Endothelial cell of umbilical vein (primary cell): Measurements from ENCODE around the gene ADNP. TPM values are rescaled to one million over a fixed set of nuclear protein-coding genes. Genes with fewer than 3 reads are reported as not detected.

Source experiments
- BruUV-seq: library from RNA; stranded (reverse); fragments of 400-500 nt; replicated peaks from 2 replicates; lab custom pipeline; 2021; lab: Mats Ljungman, UMichigan
- CTCF ChIA-PET: fragments of 300-600, 350-600 bp; sonication (Branson Sonifier 250); formaldehyde crosslinking; loops from one replicate; lab custom pipeline; 2021; ENCODE audit warnings: antibody characterized with exemption, inconsistent platforms; lab: Charles Lee
- POLR2A ChIA-PET: fragments of 300-600, 350-600 bp; sonication (Branson Sonifier 250); formaldehyde crosslinking; loops from one replicate; lab custom pipeline; 2021; ENCODE audit warnings: antibody characterized with exemption, inconsistent platforms; lab: Charles Lee
- DNase-seq: peaks from one replicate; pipeline ENCODE4 v3.0.0-alpha.2; 2011; ENCODE audit warnings: low read depth, low spot score
- FAIRE-seq: peaks from 2 replicates; lab custom pipeline; 2011; peaks lifted over from hg19 to GRCh38; lab: Jason Lieb, UNC
- H2AFZ ChIP-seq: 2 replicates; pipeline ENCODE4 v1.6.0; 2012; ENCODE audit warnings: low read depth, low read length, control low read depth, inconsistent platforms
- H3K27ac ChIP-seq: 2 replicates; pipeline ENCODE4 v1.5.1; 2011; ENCODE audit warnings: low read depth, mild to moderate bottlenecking, control low read depth, low read length, moderate library complexity; ENCODE audit not compliant: insufficient read depth
- H3K27me3 ChIP-seq, 2 experiments: 2 replicates each; pipeline versions ENCODE4 v1.6.0 to v1.6.1; 2011; ENCODE audit warnings: low read length in 2 of 2, mixed read lengths in 1 of 2; ENCODE audit not compliant: control insufficient read depth in 2 of 2, insufficient read depth in 2 of 2
- H3K36me3 ChIP-seq, 2 experiments: 2 replicates in 1 of 2; 3 replicates in 1 of 2; pipeline ENCODE4 v1.5.1; 2011; ENCODE audit warnings: low read length in 2 of 2, mild to moderate bottlenecking in 1 of 2, moderate library complexity in 1 of 2; ENCODE audit not compliant: control insufficient read depth in 2 of 2, insufficient read depth in 2 of 2; ENCODE audit errors: extremely low read depth in 1 of 2
- H3K4me1 ChIP-seq: 3 replicates; pipeline ENCODE4 v1.5.1; 2011; ENCODE audit warnings: mild to moderate bottlenecking, low read length; ENCODE audit not compliant: control insufficient read depth, insufficient read depth; ENCODE audit errors: extremely low read depth
- H3K4me2 ChIP-seq: 2 replicates; pipeline ENCODE4 v1.6.1; 2011; ENCODE audit warnings: low read length, control low read depth, mixed read lengths; ENCODE audit not compliant: insufficient read depth
- H3K4me3 ChIP-seq, 3 experiments: fragments of 200-600 bp in 1 of 3; sonication (generic), shearing (Covaris generic) in 1 of 3; replicated peaks in 1 of 3; 2 replicates each; pipeline ENCODE4 v1.5.1; 2011 to 2016; ENCODE audit warnings: control low read depth in 3 of 3, low read length in 3 of 3, mild to moderate bottlenecking in 2 of 3, inconsistent platforms in 1 of 3, low read depth in 1 of 3, moderate library complexity in 1 of 3; ENCODE audit not compliant: insufficient read depth in 1 of 3
- H3K79me2 ChIP-seq: 2 replicates; pipeline ENCODE4 v1.6.0; 2012; ENCODE audit warnings: low read length, inconsistent platforms; ENCODE audit not compliant: control insufficient read depth, insufficient read depth
- H3K9ac ChIP-seq: replicated peaks from 2 replicates; pipeline ENCODE3; 2011; ENCODE audit warnings: low read length, control low read depth; ENCODE audit not compliant: insufficient read depth; ENCODE audit errors: extremely low read depth
- H3K9me1 ChIP-seq: replicated peaks from 3 replicates; pipeline ENCODE4 v1.6.0; 2011; ENCODE audit warnings: mild to moderate bottlenecking, low read length; ENCODE audit not compliant: control insufficient read depth, insufficient read depth; ENCODE audit errors: extremely low read depth
- H3K9me3 ChIP-seq: replicated peaks from 2 replicates; pipeline ENCODE4 v1.5.1; 2012; ENCODE audit warnings: low read length, inconsistent platforms; ENCODE audit not compliant: control insufficient read depth, insufficient read depth
- H4K20me1 ChIP-seq: replicated peaks from 2 replicates; pipeline ENCODE3; 2011; ENCODE audit warnings: mild to moderate bottlenecking, low read length; ENCODE audit not compliant: control insufficient read depth, insufficient read depth; ENCODE audit errors: extremely low read depth
- CTCF ChIP-seq, 2 donors: IDR thresholded peaks; 1 replicate in 1 of 2; 2 replicates in 1 of 2; pipeline ENCODE4 v1.5.1; 2011; ENCODE audit warnings: low read length in 2 of 2, mild to moderate bottlenecking in 2 of 2, moderate library complexity in 2 of 2, control low read depth in 1 of 2, inconsistent platforms in 1 of 2, low read depth in 1 of 2; ENCODE audit not compliant: insufficient read depth in 1 of 2; ENCODE audit errors: extremely low read depth in 1 of 2
- EZH2 ChIP-seq: IDR thresholded peaks from 2 replicates; pipeline ENCODE4 v1.6.1; 2012; ENCODE audit warnings: borderline replicate concordance, low read depth, mild to moderate bottlenecking, moderate library complexity, low read length, inconsistent platforms; ENCODE audit not compliant: severe bottlenecking
- FOS ChIP-seq: IDR thresholded peaks from 2 replicates; pipeline ENCODE4 v1.6.1; 2011; ENCODE audit warnings: mild to moderate bottlenecking, low read length, moderate library complexity, borderline replicate concordance; ENCODE audit not compliant: insufficient read depth
- GATA2 ChIP-seq: IDR thresholded peaks from 2 replicates; pipeline ENCODE4 v1.7.0; 2011; ENCODE audit warnings: low read depth, mild to moderate bottlenecking, moderate library complexity, mixed read lengths, low read length; ENCODE audit not compliant: insufficient read length, insufficient read depth
- JUN ChIP-seq: IDR thresholded peaks from 2 replicates; pipeline ENCODE4 v1.6.1; 2011; ENCODE audit warnings: borderline replicate concordance, low read depth; ENCODE audit not compliant: insufficient read length, insufficient read depth
- MAX ChIP-seq: IDR thresholded peaks from 2 replicates; pipeline ENCODE4 v1.6.1; 2011; ENCODE audit not compliant: insufficient read depth, insufficient read length
- MYC ChIP-seq: IDR thresholded peaks from one replicate; pipeline ENCODE4 v1.6.1; 2011; ENCODE audit warnings: mild to moderate bottlenecking, low read depth, low read length
- POLR2A ChIP-seq: IDR thresholded peaks from 2 replicates; pipeline ENCODE4 v1.6.1; 2012; ENCODE audit warnings: low read depth, mild to moderate bottlenecking, control low read depth, low read length
- POLR2AphosphoS5 ChIP-seq: IDR thresholded peaks from 2 replicates; pipeline ENCODE4 v1.6.1; 2012; ENCODE audit warnings: low read depth, mild to moderate bottlenecking, control low read depth, low read length, moderate library complexity; ENCODE audit not compliant: insufficient read depth
- dilution Hi-C: fragments of 300-500 bp; cut with MboI; formaldehyde crosslinking; loops from one replicate; pipeline ENCODE4 v1.15.0; 2019; ENCODE audit warnings: low sequenced_read_pairs; ENCODE audit not compliant: extremely low pct_ligation_motif_present
- intact Hi-C: fragments of 100-400 bp; cut with micrococcal nuclease; formaldehyde crosslinking; loops from one replicate; pipeline ENCODE4 v1.10.0; 2022
- polyA plus RNA-seq, 4 experiments: library from polyadenylated mRNA; depleted of rRNA in 3 of 4; stranded (reverse) in 3 of 4; unstranded in 1 of 4; fragments of >200 nt; gene quantifications; 2 replicates each; pipeline versions ENCODE4 v1.2.1 to v1.2.3, GENCODE V29; 2011 to 2012; ENCODE audit warnings: missing spikeins in 1 of 4
- total RNA-seq: library from RNA; stranded (reverse); gene quantifications from 2 replicates; pipeline ENCODE4 v1.2.3, GENCODE V29; 2021

The ADNP gene
- total and polyA plus RNA-seq, 2 donors (not counting 3 experiments of a cell fraction or from before 2014, with no cell fraction given): 17.8 to 66.0 TPM

GRCh38 chr20:50930976-50931305, 296 bp downstream of the ADNP start:
- Histone ChIP-seq H3K79me2 (peaks cover 51% of the 10 kb centered on the region), H3K9me1 (no peaks in the 10 kb centered on the region), H3K4me1 (peaks cover 21% of the 10 kb centered on the region), H3K27me3 (no peaks in the 10 kb centered on the region), H2AFZ (no peak overlapping the region), H3K9me3 (no peaks in the 10 kb centered on the region), H3K36me3 (peaks cover 4 to 38% of the 10 kb centered on the region in 2 experiments), H3K27ac (peak overlapping the region; percentile 90), H3K9ac (peak overlapping the region; percentile 83), H3K4me2 (no peak overlapping the region), H3K4me3 (peak overlapping the region in 1 of 3 experiments; percentile 100), H4K20me1 (peaks cover 22% of the 10 kb centered on the region)
- FAIRE-seq: no peak
- ChIA-PET CTCF (interaction anchor here (0.5 to 11.1 kb wide), 18 partner anchors 9 to 1220 kb away, joined by 3 to 119 read pairs (median 4); partner anchors contain the start of genes BCAS4, DPM1 and MOCS3), POLR2A (interaction anchor here (0.6 to 2.2 kb wide), 7 partner anchors 8 to 721 kb away, joined by 3 to 15 read pairs (median 3); partner anchors contain the start of genes BCAS4, DPM1 and MOCS3)
- DNase-seq: no peak
- intact Hi-C loops (loop anchor here (1.0 kb wide), 1 partner anchor 27 kb away; the partner anchor contains the start of genes DPM1 and MOCS3), dilution Hi-C loops (no loop called here)
- TF ChIP-seq JUN (no peak), POLR2AphosphoS5 (peak; percentile 8)
- BruUV-seq: no TSS peak

- no TSS peak for BruUV-seq
- FAIRE-seq (no peak), DNase-seq (no peak)
- intact Hi-C loops (no loop called here), dilution Hi-C loops (no loop called here)
- H4K20me1 ChIP-seq: peaks cover 24% of the 10 kb centered on the region
- H3K4me2 ChIP-seq: peak overlapping the region; percentile 91
- CTCF ChIA-PET: interaction anchor here (0.7 to 11.1 kb wide), 12 partner anchors 10 to 142 kb away, joined by 3 to 119 read pairs (median 12); partner anchors contain the start of genes BCAS4, DPM1 and MOCS3
- H3K4me1 ChIP-seq: peaks cover 22% of the 10 kb centered on the region
- peaks cover 57% of the 10 kb centered on the region for H3K79me2 ChIP-seq
- H3K27ac ChIP-seq: peak overlapping the region; percentile 90
- peak overlapping the region; percentile 93 for H3K9ac ChIP-seq
- no peak overlapping the region for H2AFZ ChIP-seq
- H3K4me3 ChIP-seq: peak overlapping the region; percentile 89 to 100 (median 90)
- no peaks in the 10 kb centered on the region for H3K9me1 ChIP-seq
- H3K36me3 ChIP-seq: peaks cover 2 to 37% of the 10 kb centered on the region in 2 experiments
- H3K9me3 ChIP-seq: no peaks in the 10 kb centered on the region
- no peaks in the 10 kb centered on the region for H3K27me3 ChIP-seq
- POLR2A ChIA-PET: interaction anchor here (0.6 to 1.5 kb wide), 4 partner anchors 8 to 112 kb away, joined by 3 to 4 read pairs (median 3); partner anchors contain the start of genes DPM1 and MOCS3
- TF ChIP-seq CTCF (IDR thresholded peaks at IDR 0.05; ENCODE audit: extremely low read depth in 1 of 2, insufficient read depth in 1 of 2, low read depth in 1 of 2, low read length in 2 of 2) (no peak), POLR2AphosphoS5 (no peak), GATA2 (no peak), MYC (no peak), FOS (no peak), MAX (no peak), EZH2 (no peak), JUN (no peak), POLR2A (no peak)
These were observed 880 bp downstream of the ADNP start for GRCh38 chr20:50930139-50930975.
